ENCODE measurements around the gene OR3A2.

- TF ChIP-seq CTCF (conservative IDR thresholded peaks at IDR 0.05 in 1 of 2, IDR thresholded peaks at IDR 0.05 in 1 of 2; ENCODE audit: extremely low read depth in 1 of 2, insufficient read depth in 1 of 2, low read depth in 1 of 2, low read length in 2 of 2) (no peak), EZH2 (IDR thresholded peaks at IDR 0.05; ENCODE audit: borderline replicate concordance, low read length) (no peak)
These were observed at the start of gene OR3A2 for GRCh38 chr17:3385869-3386816.
